GM18951 (cell line): ENCODE results near the gene HEMGN.
"Not testable (repeated sequence)": the region's sequence is repeated elsewhere in the genome, so short reads cannot be mapped to it uniquely, and the experiment has no call there.

Experiments used
- POLR2A ChIP-seq: IDR thresholded peaks from 4 replicates; pipeline ENCODE4 v1.6.1; 2011; ENCODE audit warnings: mild to moderate bottlenecking; ENCODE audit not compliant: insufficient read length, insufficient read depth; ENCODE audit errors: extremely low read depth
- in situ Hi-C: fragments of 300-500 bp; cut with MboI; formaldehyde crosslinking; loops from one replicate; pipeline ENCODE4 v1.12.0; 2022; ENCODE audit warnings: low sequenced_read_pairs, mixed read lengths, inconsistent platforms; ENCODE audit not compliant: unreplicated experiment

Gene HEMGN

GRCh38 chr9:97958812-97959511, 21.0 kb upstream of the HEMGN start:
- no peak for TF ChIP-seq POLR2A
- in situ Hi-C loops: no loop called here

DNA sequence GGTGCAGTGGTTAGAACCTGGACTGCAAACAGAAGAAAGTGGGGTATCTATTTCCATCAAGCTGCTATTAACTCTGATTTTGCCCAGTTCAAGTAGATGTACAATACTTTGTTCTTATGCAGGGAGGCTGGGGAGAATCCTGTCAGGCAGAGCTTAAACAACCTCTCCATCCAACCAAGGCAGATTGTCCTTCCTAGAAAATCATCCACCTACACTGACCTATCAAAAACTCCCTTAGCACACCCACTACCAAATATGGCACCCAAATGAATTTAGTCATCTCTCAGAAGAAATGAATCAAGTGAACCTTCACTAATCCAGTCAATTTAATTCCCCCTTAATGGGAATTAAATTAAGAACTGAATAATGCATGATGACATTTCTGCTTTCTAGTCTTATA, 18.4 kb upstream of the HEMGN start:
- TF ChIP-seq POLR2A: no peak
- in situ Hi-C loops: no loop called here

GRCh38 chr9:97954550-97954989, 16.6 kb upstream of the HEMGN start:
- TF ChIP-seq POLR2A: no peak
- in situ Hi-C loops: no loop called here

GRCh38 chr9:97950873-97951272, 12.9 kb upstream of the HEMGN start:
- in situ Hi-C loops: not testable (repeated sequence)

DNA sequence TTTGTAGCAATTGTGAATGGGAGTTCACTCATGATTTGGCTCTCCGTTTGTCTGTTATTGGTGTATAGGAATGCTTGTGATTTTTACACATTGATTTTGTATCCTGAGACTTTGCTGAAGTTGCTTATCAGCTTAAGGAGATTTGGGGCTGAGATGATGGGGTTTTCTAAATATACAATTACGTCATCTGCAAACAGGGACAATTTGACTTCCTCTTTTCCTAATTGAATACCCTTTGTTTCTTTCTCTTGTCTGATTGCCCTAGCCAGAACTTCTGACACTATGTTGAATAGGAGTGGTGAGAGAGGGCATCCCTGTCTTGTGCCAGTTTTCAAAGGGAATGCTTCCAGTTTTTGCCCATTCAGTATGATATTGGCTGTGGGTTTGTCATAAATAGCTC, 9.1 kb upstream of the HEMGN start:
- in situ Hi-C loops: not testable (repeated sequence)

- in situ Hi-C loops: not testable (repeated sequence)
Measured at GRCh38 chr9:97945470-97945869, 7.5 kb upstream of the HEMGN start.

DNA sequence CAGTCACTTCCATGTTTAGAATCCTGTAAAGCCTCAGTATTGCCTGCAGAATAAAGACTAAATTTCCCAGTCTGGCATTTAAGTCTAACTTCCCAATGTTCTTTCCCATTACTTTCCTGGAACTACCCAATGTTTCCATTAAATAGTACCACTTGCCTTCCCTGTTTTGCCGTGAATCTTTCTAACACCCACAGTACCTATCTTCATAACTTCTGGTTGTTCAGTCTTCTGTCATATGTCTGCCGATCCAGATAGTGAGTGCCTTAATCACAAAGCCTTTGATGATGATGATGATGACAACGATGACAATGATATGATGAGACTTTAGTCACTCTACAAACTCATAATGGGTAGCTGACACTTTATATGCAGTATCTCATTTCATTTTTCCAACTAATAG, 6.6 kb upstream of the HEMGN start:
- TF ChIP-seq POLR2A: no peak
- in situ Hi-C loops: no loop called here

GRCh38 chr9:97943308-97943855, 5.4 kb upstream of the HEMGN start:
- in situ Hi-C loops: no loop called here
- no peak for TF ChIP-seq POLR2A

DNA sequence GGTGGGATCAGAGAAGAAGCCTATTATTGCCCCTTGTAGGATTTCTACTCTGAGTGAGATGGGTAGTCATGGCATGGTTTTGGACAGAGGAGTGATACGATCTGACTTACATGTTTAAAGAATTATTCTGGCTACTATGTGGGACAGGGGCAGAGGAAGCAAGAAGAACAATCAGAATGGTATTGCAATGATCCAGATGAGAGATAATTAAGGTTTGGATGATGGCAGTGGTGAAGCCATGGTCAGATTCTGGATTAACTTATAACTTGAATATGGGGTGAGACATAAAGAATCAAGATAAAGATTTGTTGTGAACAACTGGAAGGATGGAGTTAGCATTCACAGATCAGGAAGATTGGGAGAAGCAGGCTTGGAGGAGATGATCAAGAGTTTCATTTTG, 3.4 kb upstream of the HEMGN start:
- in situ Hi-C loops: no loop called here
- no peak for TF ChIP-seq POLR2A

- TF ChIP-seq POLR2A: no peak
- in situ Hi-C loops: no loop called here
Measured at GRCh38 chr9:97940741-97941140, 2.8 kb upstream of the HEMGN start.

- in situ Hi-C loops: no loop called here
- no peak for TF ChIP-seq POLR2A
Measured at GRCh38 chr9:97940233-97940632, 2.3 kb upstream of the HEMGN start.

- in situ Hi-C loops: no loop called here
Measured at GRCh38 chr9:97936998-97937397, 974 bp downstream of the HEMGN start.

GRCh38 chr9:97935276-97935675, 2.7 kb downstream of the HEMGN start:
- no peak for TF ChIP-seq POLR2A
- in situ Hi-C loops: no loop called here

More at GRCh38 chr9:97936998-97937397, 974 bp downstream of the HEMGN start:
- TF ChIP-seq POLR2A: no peak

GRCh38 chr9:97934321-97935115, 3.5 kb downstream of the HEMGN start:
- in situ Hi-C loops: no loop called here
- no peak for TF ChIP-seq POLR2A

- in situ Hi-C loops: no loop called here
- no peak for TF ChIP-seq POLR2A
Measured at GRCh38 chr9:97933297-97933998, 4.5 kb downstream of the HEMGN start.
